Ishikawa (cell line): Measurements from ENCODE around the gene ACY1.

ENCODE experiments used
- EGR1 ChIP-seq: IDR thresholded peaks from 2 replicates; pipeline ENCODE4 v1.6.1; 2012
- EP300 ChIP-seq: IDR thresholded peaks from 2 replicates; pipeline ENCODE4 v1.6.1; 2012; ENCODE audit warnings: borderline replicate concordance
- RAD21 ChIP-seq: IDR thresholded peaks from 2 replicates; pipeline ENCODE4 v1.6.1; 2012; ENCODE audit warnings: low read depth
- TAF1 ChIP-seq: IDR thresholded peaks from 2 replicates; pipeline ENCODE4 v1.6.1; 2012; ENCODE audit warnings: low read depth, mild to moderate bottlenecking
- ZBTB7A ChIP-seq: IDR thresholded peaks from 2 replicates; pipeline ENCODE4 v1.6.1; 2012; ENCODE audit warnings: low read depth
- TF ChIP-seq, protein P1 (sequence below): IDR thresholded peaks from 2 replicates; pipeline ENCODE4 v1.6.1; 2012
- TF ChIP-seq, protein P2 (sequence below): IDR thresholded peaks from 2 replicates; pipeline ENCODE4 v1.6.1; 2012; ENCODE audit warnings: low read depth, mild to moderate bottlenecking
- TF ChIP-seq, protein P3 (sequence below): IDR thresholded peaks from 2 replicates; pipeline ENCODE4 v1.6.1; 2012

DNA sequence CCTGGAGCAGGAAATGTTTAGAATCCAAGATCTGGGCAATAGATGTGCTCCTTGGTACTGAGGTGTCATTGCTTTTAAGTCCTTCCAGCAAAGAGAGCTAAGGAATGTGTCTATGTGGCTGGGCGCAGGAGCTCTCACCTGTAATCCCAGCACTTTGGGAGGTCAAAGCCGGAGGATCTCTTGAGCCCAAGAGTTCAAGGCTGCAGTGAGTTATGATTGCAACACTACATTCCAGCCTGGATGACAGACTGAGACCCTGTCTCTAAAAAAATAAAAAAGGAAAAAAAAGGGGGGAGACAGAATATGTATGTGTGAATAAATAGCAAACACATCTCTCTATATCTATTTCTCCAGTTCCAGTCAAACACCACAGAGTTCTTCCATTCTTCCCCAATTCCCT, 32.4 kb upstream of the ACY1 start:
- TF ChIP-seq RAD21 (no peak), TAF1 (no peak), EGR1 (no peak), ZBTB7A (no peak), EP300 (no peak)
- TF ChIP-seq, protein P1, sequence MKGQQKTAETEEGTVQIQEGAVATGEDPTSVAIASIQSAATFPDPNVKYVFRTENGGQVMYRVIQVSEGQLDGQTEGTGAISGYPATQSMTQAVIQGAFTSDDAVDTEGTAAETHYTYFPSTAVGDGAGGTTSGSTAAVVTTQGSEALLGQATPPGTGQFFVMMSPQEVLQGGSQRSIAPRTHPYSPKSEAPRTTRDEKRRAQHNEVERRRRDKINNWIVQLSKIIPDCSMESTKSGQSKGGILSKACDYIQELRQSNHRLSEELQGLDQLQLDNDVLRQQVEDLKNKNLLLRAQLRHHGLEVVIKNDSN: no peak
- TF ChIP-seq, protein P2, sequence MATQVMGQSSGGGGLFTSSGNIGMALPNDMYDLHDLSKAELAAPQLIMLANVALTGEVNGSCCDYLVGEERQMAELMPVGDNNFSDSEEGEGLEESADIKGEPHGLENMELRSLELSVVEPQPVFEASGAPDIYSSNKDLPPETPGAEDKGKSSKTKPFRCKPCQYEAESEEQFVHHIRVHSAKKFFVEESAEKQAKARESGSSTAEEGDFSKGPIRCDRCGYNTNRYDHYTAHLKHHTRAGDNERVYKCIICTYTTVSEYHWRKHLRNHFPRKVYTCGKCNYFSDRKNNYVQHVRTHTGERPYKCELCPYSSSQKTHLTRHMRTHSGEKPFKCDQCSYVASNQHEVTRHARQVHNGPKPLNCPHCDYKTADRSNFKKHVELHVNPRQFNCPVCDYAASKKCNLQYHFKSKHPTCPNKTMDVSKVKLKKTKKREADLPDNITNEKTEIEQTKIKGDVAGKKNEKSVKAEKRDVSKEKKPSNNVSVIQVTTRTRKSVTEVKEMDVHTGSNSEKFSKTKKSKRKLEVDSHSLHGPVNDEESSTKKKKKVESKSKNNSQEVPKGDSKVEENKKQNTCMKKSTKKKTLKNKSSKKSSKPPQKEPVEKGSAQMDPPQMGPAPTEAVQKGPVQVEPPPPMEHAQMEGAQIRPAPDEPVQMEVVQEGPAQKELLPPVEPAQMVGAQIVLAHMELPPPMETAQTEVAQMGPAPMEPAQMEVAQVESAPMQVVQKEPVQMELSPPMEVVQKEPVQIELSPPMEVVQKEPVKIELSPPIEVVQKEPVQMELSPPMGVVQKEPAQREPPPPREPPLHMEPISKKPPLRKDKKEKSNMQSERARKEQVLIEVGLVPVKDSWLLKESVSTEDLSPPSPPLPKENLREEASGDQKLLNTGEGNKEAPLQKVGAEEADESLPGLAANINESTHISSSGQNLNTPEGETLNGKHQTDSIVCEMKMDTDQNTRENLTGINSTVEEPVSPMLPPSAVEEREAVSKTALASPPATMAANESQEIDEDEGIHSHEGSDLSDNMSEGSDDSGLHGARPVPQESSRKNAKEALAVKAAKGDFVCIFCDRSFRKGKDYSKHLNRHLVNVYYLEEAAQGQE: no peak
- TF ChIP-seq, protein P3, sequence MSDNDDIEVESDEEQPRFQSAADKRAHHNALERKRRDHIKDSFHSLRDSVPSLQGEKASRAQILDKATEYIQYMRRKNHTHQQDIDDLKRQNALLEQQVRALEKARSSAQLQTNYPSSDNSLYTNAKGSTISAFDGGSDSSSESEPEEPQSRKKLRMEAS: no peak
